Tibial artery (tissue), 4 donors: ENCODE measurements around the gene STRIT1.

Experiments
- DNase-seq, 2 donors: peaks; one replicate each; pipeline ENCODE4 v3.0.0-alpha.2; 2019
- H3K27ac ChIP-seq, 2 donors: fragments of 200-600 bp; sonication (generic) in 1 of 2; 1 replicate in 1 of 2; 2 replicates in 1 of 2; pipeline ENCODE4 v1.5.1; 2018 to 2019; ENCODE audit warnings: mild to moderate bottlenecking in 1 of 2
- H3K27me3 ChIP-seq, 2 donors: fragments of 200-600 bp; sonication (generic) in 1 of 2; one replicate each; pipeline versions ENCODE4 v1.5.1 to v1.6.0; 2016 to 2019
- H3K36me3 ChIP-seq, 3 donors: fragments of 200-600 bp; sonication (generic) in 2 of 3; one replicate each; pipeline ENCODE4 v1.5.1; 2016 to 2019; ENCODE audit warnings: mild to moderate bottlenecking in 2 of 3
- H3K4me1 ChIP-seq, 4 donors: fragments of 200-600 bp; sonication (generic) in 2 of 4; 1 replicate in 3 of 4; 2 replicates in 1 of 4; pipeline ENCODE4 v1.5.1; 2016 to 2019
- H3K4me3 ChIP-seq, 2 donors: fragments of 200-600 bp; sonication (generic) in 1 of 2; 1 replicate in 1 of 2; 2 replicates in 1 of 2; pipeline ENCODE4 v1.5.1; 2018 to 2019; ENCODE audit warnings: mild to moderate bottlenecking in 2 of 2
- H3K9me3 ChIP-seq, 3 donors: fragments of 200-600 bp; sonication (generic) in 1 of 3; one replicate each; pipeline ENCODE4 v1.5.1; 2016 to 2019
- CTCF ChIP-seq, 2 experiments: fragments of 200-600 bp in 1 of 2; fragments of 450-650 bp in 1 of 2; IDR thresholded peaks; one replicate each; pipeline ENCODE4 v1.5.1; 2017 to 2019; ENCODE audit warnings: antibody characterized with exemption in 2 of 2, mild to moderate bottlenecking in 1 of 2, moderate library complexity in 1 of 2
- intact Hi-C: fragments of 100-400 bp; cut with DNase I; formaldehyde crosslinking; loops from one replicate; pipeline ENCODE4 v1.15.0; 2023; ENCODE audit warnings: low total_unique reads

STRIT1 gene

GRCh38 chr3:155334215-155334913, 40.9 kb upstream of the STRIT1 start:
- no peaks in the 10 kb centered on the region for H3K36me3 ChIP-seq
- no peaks in the 10 kb centered on the region for H3K4me1 ChIP-seq
- no peak for DNase-seq
- no peaks in the 10 kb centered on the region for H3K27me3 ChIP-seq
- H3K9me3 ChIP-seq: no peaks in the 10 kb centered on the region
- TF ChIP-seq CTCF (IDR thresholded peaks at IDR 0.05): no peak
- H3K4me3 ChIP-seq: no peak overlapping the region
- no peak overlapping the region for H3K27ac ChIP-seq
- intact Hi-C loops: no loop called here

GRCh38 chr3:155332716-155333115, 39.2 kb upstream of the STRIT1 start:
- intact Hi-C loops: no loop called here
- H3K27ac ChIP-seq: no peak overlapping the region
- H3K9me3 ChIP-seq: no peaks in the 10 kb centered on the region

GRCh38 chr3:155331078-155331477, 37.6 kb upstream of the STRIT1 start:
- intact Hi-C loops: no loop called here
- Histone ChIP-seq H3K9me3 (no peaks in the 10 kb centered on the region), H3K27ac (no peak overlapping the region), H3K27me3 (no peaks in the 10 kb centered on the region), H3K4me3 (no peak overlapping the region), H3K36me3 (no peaks in the 10 kb centered on the region), H3K4me1 (no peaks in the 10 kb centered on the region)
- no peak for DNase-seq
- no peak for TF ChIP-seq CTCF (IDR thresholded peaks at IDR 0.05)

More at GRCh38 chr3:155332716-155333115, 39.2 kb upstream of the STRIT1 start:
- no peak for TF ChIP-seq CTCF (IDR thresholded peaks at IDR 0.05)
- Histone ChIP-seq H3K36me3 (no peaks in the 10 kb centered on the region), H3K4me3 (no peak overlapping the region), H3K4me1 (no peaks in the 10 kb centered on the region), H3K27me3 (no peaks in the 10 kb centered on the region)
- DNase-seq: no peak

- intact Hi-C loops: no loop called here
Measured at GRCh38 chr3:155330370-155330769, 36.9 kb upstream of the STRIT1 start.

GRCh38 chr3:155329513-155330048, 36.1 kb upstream of the STRIT1 start:
- intact Hi-C loops: loop anchor here (10.0 kb wide), 1 partner anchor 575 kb away; no protein-coding TSS in a partner anchor
- TF ChIP-seq CTCF (IDR thresholded peaks at IDR 0.05): no peak
- DNase-seq: no peak
- Histone ChIP-seq H3K4me3 (no peak overlapping the region), H3K4me1 (no peaks in the 10 kb centered on the region), H3K27ac (no peak overlapping the region), H3K9me3 (no peaks in the 10 kb centered on the region), H3K27me3 (no peaks in the 10 kb centered on the region), H3K36me3 (no peaks in the 10 kb centered on the region)

More at GRCh38 chr3:155330370-155330769, 36.9 kb upstream of the STRIT1 start:
- H3K4me3 ChIP-seq: no peak overlapping the region
- no peak for TF ChIP-seq CTCF (IDR thresholded peaks at IDR 0.05)
- no peaks in the 10 kb centered on the region for H3K27me3 ChIP-seq
- H3K4me1 ChIP-seq: no peaks in the 10 kb centered on the region
- DNase-seq: no peak
- H3K9me3 ChIP-seq: no peaks in the 10 kb centered on the region
- no peak overlapping the region for H3K27ac ChIP-seq
- H3K36me3 ChIP-seq: no peaks in the 10 kb centered on the region
